Right ventricle myocardium superior (tissue), 1 donor: ENCODE data around the gene RIPK1. TPM values are rescaled to one million over a fixed set of nuclear protein-coding genes. Genes with fewer than 3 reads are reported as not detected.
"Not testable (repeated sequence)": the region's sequence is repeated elsewhere in the genome, so short reads cannot be mapped to it uniquely, and the experiment has no call there.

Experiments
- ATAC-seq: fragments of 200-7000 bp; cut with Tn5 transposase; one replicate; pipeline ENCODE4 v1.9.1; 2020; ENCODE audit warnings: mild to moderate bottlenecking; ENCODE audit not compliant: poor library complexity
- DNase-seq: peaks from one replicate; pipeline ENCODE4 v3.0.0-alpha.2; 2020
- intact Hi-C: fragments of 100-400 bp; cut with DNase I; formaldehyde crosslinking; loops from one replicate; pipeline ENCODE4 v1.11.2; 2022
- long read RNA-seq: library from polyadenylated mRNA; unstranded; transcript quantifications from one replicate; pipeline ENCODE4 v2.0.0, GENCODE V29; 2021
- total RNA-seq: library from RNA; stranded (reverse); fragmentation: NEBNext Ultra II Directional; extraction: Animal tissue kit (Norgen Biotek cat#: 25700); gene quantifications from one replicate; pipeline ENCODE4 v1.2.1, GENCODE V29; 2021
- donor health status: DM: no; HTN: yes; CAD: no; lungs with severe emphysema.

The RIPK1 gene
- 6.6 TPM for total RNA-seq
- long read RNA-seq, full-length matches to known transcripts: 1 of 12 reads
- long read RNA-seq, partial matches to known transcripts: 3 of 12 reads
- long read RNA-seq, other reads (novel, unspliced or antisense): 8 of 12 reads

DNA sequence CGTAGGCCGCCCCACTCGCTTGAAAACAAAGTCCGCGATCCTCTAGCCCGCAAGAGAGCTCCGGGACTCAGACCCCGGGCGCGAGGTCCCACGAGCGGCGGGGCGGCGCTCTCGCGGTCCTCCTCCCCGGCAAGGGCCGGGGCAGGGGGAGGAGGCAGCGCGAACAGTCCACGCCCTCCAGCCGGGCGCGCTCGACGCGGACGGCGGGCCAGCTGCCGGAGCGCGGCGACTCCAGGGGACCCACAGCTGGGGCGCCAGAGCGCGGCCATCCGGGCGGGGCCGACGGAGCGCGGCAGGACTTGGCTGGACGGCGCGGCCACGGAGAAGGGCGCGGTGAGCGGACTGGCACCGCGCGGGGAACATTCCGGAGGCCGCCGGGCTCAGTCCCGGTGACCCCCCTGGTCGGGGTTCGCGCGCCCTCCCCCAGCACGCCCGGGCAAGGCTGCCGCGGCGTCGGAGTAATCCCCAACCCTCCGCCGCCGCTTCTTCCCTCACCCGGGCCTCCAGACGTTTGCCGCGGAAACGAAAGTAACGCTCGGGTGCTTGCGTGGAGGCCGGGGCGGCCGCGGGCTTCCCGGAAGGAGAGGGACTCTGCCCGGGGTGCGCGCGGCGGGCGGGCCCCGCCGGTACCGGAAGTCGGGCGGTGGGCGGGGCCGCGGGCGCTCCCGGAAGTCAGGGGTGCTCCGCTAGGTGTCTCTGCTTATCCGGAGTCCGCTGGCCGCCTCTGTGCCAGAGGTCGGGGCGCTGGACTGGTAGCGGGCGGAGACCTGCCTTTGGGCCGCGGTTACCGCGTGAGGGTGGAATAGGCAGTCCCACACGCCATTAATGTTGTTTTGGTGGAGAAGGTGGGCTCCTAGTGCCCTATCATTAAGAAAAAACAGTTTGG is at the start of gene RIPK1:
Gene RIPK1 (plus strand): TSS at position 166 of the 886 bp plus-strand sequence. CDS start 8,330 bp downstream, outside the sequence.
- DNase-seq (peak; percentile 96), ATAC-seq (peak; percentile 92)
- intact Hi-C loops: no loop called here

DNA sequence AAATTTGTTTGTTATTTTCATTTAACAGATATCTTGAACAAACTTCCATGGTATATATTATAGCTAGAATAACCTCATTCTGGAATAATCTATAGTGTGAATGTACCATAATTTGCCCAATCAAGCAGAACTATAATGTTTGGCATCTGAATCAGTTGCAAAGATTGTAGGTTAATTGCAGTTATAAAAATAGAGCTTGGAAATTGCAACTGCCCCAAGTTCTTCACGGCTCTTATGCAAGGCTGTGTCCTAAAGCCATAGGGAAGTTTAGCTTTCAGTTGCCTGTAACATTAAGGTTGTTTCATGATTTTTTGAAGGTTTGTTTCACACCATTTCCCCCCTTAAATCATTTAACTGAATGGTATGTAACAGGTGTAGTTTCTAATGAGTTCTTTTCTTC is 49.2 kb upstream of the RIPK1 start:
- no peak for ATAC-seq
- intact Hi-C loops: no loop called here
- no peak for DNase-seq

DNA sequence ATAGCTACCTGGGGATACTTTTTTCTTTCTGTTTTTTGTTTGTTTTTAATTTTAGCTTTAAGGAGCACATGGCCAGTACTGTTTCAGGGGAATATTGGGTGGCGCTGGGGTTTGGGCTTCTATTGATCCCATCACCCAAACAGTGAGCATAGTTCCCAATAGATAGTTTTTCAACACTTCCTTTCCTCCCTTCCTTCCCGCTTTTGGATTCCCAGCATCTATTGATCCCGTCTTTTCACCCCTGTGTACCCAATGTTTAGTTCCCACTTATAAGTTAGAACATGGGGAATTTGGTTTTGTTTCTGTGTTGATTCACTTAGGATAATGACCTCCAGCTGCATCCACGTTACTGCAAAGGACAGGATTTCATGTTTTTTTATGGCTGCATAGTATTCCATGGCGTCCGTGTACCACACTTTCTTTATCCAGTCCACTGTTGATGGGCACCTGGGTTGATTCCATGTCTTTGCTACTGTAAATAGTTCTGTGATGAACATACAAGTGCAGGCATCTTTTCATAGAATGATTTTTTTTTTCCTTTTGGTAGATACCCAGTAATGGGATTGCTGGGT is 48.5 kb upstream of the RIPK1 start:
- intact Hi-C loops: no loop called here
- DNase-seq (no peak), ATAC-seq (no peak)

DNA sequence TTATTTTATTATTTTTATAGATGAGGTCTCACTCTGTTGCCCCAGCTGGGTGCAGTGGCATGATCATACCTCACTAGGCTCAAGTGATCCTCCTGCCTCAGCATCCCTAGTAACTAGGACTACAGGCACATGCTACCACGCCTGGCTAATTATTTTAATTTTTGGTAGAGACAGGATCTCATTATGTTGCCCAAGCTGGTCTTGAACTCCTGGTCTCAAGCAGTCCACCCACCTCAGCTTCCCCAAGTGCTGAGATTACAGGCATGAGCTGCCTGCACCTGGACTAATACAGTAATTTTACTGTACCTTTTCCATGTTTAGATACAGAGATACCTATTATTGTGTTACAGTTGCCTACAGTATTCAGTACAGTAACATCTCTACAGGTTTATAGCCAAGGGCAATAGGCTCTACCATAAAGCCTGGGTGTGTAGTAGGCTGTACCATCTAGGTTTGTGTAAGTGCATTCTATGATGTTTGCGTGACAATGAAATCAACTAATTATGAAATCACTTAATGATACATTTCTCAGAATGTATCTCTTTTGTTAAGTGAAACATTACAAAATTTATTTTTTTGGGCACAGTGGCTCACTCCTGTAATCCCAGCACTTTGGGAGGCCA is 47.2 kb upstream of the RIPK1 start:
- ATAC-seq, intact Hi-C loops, DNase-seq: not testable (repeated sequence)

DNA sequence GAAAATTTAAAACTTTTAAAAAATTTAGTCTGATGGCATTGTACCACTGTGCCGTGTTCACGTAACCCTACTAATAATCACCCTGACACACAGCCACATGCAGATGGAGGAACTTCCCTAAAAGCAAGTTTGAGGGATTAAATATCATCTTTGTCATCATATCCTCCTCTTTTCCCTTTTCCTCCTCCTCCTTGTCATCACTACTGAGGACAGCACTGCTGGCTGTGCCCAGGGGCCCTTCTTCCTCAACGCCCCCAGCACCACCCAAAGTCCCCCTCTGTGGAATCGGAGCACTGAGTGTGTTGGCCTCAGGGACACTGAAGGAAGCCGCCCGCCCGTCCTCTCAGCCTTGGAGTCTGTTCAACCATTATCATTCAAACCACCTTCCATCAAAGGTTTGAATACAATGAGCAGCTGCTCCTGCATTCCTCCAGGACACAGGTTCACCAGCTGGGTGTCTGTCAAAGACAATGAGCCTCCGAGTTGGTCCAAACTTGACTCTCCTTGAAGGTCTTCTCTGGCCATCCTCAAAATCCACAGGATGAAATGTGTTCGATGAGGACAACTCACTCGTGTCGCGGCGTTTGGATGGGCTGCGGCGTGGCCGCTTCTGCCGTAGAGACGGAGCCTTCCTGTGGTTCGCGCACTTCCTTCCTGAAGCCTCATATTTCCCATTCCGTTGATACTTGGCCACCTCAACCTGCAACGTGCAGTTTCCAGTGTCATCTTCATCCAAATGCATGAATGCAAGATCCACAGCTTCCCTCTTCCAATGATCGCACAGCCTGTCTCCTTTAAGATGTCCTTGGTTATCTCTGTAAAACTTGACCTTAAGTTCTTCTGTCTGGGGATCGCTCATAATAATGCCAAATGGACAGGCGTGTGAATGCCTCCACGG is 45.3 kb upstream of the RIPK1 start:
- ATAC-seq: peak; percentile 44
- intact Hi-C loops: no loop called here
- DNase-seq: peak; percentile 67

DNA sequence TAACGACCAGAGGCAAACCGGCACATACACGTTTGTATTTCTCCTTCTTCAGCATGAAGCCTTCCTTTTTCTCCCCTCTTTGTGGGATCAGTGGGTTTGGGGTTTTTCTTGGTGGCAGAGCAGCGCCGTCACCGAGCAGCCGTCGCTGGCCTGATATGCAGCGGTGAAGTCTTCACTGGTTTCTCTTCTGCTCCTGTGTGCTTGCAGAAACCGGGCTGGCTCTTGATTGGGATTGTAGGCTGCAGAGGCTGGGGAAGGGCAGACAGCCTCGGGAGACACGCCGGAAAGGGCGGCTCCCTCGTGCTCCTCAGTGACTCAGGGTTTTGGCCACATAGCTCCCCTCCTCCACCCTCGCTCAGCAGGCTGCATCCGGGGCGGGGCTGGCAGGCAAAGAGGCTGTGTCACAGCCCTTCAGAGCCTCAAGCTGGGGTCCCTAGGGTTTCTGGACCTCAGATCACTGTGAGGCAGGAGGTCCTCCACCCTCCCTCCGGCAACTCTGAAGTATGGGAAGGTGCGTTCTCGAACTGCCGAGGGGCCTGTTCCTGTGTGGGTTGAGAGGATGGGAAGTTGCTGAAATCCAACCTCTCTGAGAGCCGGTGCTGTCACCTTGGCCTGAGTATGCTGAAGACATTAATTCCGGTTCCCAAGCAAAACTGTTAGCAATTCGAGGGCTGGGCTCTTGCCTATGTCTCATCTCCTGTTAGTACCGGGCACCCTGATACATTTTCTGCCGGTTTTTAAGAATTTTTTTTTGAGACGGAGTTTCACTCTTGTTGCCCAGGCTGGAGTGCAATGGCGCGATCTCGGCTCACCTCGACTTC is 44.4 kb upstream of the RIPK1 start:
- DNase-seq (peak; percentile 97), ATAC-seq (peak; percentile 98)
- intact Hi-C loops: no loop called here

DNA sequence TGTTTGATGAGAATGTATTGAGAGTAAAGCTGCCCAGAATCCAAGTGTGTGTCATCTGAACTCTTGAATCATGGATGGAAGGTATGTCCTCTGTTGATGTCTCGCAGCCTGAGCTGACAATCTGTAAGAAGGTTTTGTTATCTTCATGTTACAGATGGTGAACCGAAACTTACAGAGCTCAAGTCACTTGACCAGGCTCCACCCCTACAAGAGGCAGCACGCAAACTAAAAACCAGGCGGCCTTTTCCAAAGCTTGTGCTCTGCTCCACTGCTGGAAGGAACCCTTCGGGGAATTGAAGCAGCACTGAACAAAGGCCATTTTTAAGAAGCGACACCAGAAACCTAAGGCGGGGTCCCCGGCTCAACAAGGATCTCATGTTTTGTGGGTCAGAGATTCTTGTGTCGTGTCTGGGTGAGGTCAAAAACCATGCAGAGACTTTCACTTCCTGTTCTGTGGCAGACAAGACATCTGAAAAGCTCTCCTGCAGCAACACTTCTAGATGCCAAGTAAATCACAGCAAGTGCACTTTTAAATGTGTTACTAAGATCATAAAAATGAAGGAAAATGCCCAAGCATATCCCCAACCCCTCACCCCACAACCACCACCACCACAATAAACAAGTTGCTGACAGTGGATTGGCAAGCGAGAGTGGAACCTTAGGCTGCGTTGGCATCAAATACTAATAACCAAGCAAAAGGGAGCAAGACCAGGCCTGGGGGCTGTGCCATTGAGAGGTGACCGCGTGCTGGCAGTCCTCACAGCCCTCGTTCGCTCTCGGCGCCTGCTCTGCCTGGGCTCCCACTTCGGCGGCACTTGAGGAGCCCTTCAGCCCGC is 41.3 kb upstream of the RIPK1 start:
- intact Hi-C loops: no loop called here
- DNase-seq: no peak
- ATAC-seq: no peak

DNA sequence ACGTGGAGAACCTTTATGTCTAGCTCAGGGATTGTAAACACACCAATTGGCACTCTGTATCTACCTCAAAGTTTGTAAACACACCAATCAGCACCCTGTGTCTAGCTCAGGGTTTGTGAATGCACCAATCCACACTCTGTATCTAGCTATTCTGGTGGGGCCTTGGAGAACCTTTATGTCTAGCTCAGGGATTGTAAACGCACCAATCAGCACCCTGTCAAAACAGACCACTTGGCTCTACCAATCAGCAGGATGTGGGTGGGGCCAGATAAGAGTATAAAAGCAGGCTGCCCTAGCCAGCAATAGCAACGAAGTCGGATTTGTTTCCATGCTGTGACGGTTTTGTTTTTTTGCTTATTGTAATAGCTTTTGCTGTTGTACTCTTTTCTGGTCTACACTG is 40.1 kb upstream of the RIPK1 start:
- DNase-seq, intact Hi-C loops, ATAC-seq: not testable (repeated sequence)

DNA sequence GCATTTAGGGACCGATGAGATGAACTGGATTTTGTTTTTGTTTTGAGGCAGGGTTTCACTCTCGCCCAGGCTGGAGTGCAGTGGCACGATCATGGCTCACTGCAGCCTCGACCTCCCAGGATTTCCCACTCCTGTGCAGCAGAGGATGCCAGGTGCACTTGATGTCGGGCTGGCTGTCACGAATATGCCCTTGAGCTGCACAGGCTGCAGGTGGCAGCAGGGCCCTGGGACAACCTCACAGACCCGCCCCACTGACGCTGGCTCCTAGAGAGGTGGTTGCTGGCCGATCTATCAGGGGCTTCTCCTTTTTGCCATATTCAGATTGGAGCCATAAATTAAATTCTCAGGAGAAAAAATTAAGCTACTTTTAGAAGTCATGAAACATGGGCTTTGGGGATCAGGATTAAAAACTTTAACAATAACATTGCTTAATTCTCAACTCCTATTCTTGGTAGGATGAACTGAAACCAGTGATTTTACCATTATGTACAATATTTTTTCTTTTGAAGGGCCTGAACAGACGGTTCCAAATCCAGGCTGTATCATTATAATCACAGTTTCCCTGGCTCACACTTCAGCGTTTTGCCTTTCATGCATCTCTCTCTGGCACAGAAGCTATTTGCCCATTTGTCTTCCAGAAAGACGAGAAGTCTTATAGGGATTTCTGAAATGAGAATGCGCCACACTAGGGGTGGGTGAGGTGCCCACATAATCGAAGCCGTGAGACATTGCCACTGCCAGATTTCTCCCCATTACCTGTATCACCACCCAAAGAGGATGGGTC is 36.2 kb upstream of the RIPK1 start:
- intact Hi-C loops: no loop called here
- DNase-seq: no peak
- no peak for ATAC-seq

DNA sequence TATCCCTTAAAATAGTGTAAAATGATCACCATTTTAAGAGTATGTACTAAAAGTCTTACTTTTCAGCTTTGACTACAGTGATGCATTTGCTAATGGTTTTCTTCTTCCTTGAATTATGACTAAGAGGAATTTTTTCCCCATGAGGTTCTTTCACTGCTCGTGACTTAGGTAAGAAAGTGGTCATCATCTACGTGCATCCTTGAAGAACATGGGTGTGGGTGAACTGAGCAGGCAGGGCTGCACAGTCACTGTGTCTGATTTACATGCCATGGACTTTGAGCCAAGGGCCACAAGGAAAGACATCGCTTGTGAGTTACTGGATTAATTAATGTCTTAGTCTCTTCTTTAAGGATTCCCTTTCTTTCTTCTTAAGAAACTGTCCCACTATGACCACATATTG is 35.3 kb upstream of the RIPK1 start:
- intact Hi-C loops: no loop called here
- no peak for ATAC-seq

DNA sequence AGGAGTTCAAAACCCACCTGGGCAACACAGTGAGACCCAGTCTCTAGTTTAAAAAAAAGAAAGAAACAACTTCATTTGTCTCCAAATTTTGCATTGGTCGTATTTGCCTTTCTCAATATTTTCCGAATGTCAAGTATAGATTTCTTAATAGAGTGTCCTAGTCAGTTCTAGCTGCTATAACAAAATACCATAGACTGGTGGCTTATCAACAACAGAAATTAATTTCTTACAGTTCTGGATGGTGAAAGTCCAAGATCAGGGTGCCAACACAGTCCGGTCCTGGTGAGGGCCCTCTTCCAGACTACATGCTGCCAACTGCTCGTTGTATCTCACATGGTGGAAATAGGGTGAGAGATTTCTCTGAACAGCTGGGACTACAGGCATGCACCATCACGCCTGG is 34.6 kb upstream of the RIPK1 start:
- DNase-seq: no peak
- no peak for ATAC-seq
- intact Hi-C loops: no loop called here

More for the DNA sequence above, 35.3 kb upstream of the RIPK1 start:
- no peak for DNase-seq

DNA sequence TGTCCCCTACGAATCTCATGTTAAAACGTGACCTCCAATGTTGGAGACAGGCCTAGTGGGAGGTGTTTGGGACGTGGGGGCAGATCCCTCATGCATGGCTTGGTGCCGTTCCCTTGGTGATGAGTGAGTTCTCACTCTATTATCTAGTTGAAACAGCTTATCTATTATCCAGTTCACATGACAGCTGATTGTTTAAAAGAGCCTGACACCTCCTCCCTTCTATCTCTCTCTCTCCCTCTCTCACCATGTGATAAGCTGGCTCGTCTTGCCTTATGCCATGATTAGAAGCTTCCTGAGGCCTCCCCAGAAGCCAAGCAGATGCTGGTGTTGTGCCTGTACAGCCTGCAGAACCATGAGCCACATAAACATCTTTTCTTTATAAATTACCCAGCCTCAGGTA is 32.9 kb upstream of the RIPK1 start:
- DNase-seq: no peak
- intact Hi-C loops: no loop called here

DNA sequence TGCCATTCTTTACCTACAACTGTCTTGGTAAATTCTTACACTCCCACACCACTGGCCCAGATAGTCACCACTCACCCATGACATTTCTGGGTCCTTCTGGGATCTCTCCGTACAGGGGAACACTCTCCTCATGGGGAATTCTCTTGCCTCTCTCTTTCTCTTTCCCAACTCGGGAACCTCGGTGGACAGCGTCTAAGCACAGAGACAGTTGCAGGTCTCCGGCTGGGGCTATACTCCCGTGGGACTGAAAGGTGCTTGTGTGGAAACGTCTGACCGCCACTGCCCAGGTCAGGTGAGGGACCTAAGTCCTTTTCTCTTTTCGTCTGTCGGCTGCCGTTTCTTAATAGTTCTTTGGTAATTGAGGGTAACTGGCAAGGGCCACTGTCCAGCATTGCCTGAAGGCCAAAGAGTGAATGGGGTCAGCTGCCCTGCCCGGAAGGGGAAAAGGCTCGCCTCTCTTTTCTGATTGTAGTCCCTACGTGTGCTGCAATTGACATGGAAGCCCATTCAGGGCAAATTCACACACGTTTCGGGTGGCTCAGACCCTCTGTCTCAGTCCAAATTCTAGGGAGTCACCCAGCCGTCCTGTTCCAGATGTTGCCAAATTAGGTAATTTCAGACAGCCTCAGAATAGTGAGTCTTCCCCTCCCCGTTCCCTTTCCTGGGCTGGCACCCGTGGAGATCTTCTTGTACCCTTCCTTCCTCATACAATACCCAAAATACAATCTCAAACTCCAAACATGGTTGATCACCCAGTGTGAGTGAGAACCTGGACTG is 31.2 kb upstream of the RIPK1 start:
- DNase-seq (no peak), ATAC-seq (no peak)
- intact Hi-C loops: no loop called here

More for the DNA sequence above, 32.9 kb upstream of the RIPK1 start:
- no peak for ATAC-seq

DNA sequence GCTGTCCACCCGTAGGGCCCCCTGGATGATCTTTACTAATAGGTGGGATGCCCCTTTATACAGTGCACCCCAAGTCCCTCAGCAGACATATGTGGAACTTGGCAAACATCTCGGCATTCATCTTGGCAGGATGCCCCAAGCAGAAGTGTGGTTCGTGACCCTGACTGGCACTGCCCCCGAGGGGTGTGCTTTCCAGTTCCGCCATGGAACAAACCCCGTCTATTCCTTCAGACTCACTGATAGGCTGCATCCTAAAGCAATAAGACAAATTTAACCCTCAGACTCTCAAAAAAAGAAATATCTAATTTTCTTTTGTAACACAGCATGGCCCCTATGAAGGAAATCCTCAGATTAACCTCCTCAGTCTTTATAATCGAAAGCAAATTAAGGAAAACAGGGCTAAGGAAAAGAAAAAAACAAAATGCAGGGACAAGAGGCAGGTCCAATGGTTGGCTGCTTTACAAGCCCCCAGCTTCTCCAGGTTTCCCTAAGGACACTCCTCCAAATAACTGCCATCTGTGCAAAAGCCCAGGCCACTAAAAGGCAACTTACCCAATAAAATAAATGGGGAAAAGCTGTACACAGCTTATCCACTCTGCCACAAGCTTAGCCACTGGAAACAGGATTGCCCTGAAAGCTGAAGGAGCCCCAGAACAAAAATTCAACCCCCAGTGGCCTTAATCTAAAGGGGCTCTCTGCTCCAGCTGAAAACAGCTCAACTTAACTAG is 30.5 kb upstream of the RIPK1 start:
- intact Hi-C loops: no loop called here
- DNase-seq: no peak
- no peak for ATAC-seq

DNA sequence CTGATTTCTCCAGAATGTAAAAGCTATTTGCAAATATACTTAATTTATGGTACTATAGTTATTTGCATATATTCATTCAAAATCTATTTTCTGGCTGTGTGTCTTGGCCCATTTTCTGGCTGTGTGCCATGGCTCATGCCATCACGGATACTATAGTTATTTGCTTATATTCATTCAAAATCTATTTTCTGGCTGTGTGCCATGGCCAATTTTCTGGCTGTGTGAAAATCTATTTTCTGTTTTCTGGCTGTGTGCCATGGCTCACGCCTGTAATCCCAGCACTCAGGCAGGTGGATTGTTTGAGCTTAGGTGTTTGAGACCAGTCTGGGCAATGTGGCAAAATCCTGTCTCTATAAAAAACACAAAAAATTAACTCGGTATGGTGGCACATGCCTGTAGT is 28.9 kb upstream of the RIPK1 start:
- intact Hi-C loops: no loop called here
- DNase-seq (no peak), ATAC-seq (no peak)
